ENCODE data around the gene AMIGO3. TPM values are rescaled to one million over a fixed set of nuclear protein-coding genes. Genes with fewer than 3 reads are reported as not detected.
"Not testable (repeated sequence)": the region's sequence is repeated elsewhere in the genome, so short reads cannot be mapped to it uniquely, and the experiment has no call there.

AMIGO3 gene
- total and polyA plus RNA-seq, 7 donors, result 0.46 to 1.2 (median 0.77) TPM; not detected in 3

- H3K4me3 ChIP-seq, result peak within 1 kb of the TSS; percentile 82 to 95 (median 86)
- TF ChIP-seq POLR2AphosphoS5 (IDR thresholded peaks at IDR 0.05), result peak; percentile 52 to 85 (median 82)
- TF ChIP-seq POLR2A (IDR thresholded peaks at IDR 0.05), result peak in 1 of 2 donors; percentile 18
- no peak for TF ChIP-seq EP300 (IDR thresholded peaks at IDR 0.05)
- H3K4me1 ChIP-seq, result peaks cover 0 to 39% (median 34%) of the 10 kb centered on the region in 4 donors
- H3K27ac ChIP-seq, result peak within 1 kb of the TSS; percentile 64 to 81 (median 80)
- peaks cover 0 to 28% (median 15%) of the 10 kb centered on the region in 3 donors for H3K27me3 ChIP-seq
- peaks cover 0 to 3% (median 0%) of the 10 kb centered on the region in 4 donors for H3K36me3 ChIP-seq
- 1 to 2% methylated on average over 66 of the region's 66 CpGs for WGBS, 2 donors
- H3K9me3 ChIP-seq, result no peaks in the 10 kb centered on the region
- intact Hi-C loops (cut with DNase I), result no loop called here
- peak; percentile 93 for DNase-seq
Observed at GRCh38 chr3:49689046-49689907, 30.2 kb downstream of the AMIGO3 start, which contains the start of the genes MST1 and RNF123. MST1 (minus strand) TSS chr3:49689474; CDS start chr3:49688691, 783 bp downstream. RNF123 (plus strand) TSS chr3:49689557; CDS start chr3:49691166, 1,609 bp downstream.

GRCh38 chr3:49688338-49689045 is 31.0 kb downstream of the AMIGO3 start:
- H3K9me3 ChIP-seq; intact Hi-C loops (cut with DNase I); DNase-seq: not testable (repeated sequence)
- Histone ChIP-seq H3K4me3 (peak overlapping the region; percentile 82 to 95 (median 86)), H3K27me3 (peaks cover 0 to 28% (median 15%) of the 10 kb centered on the region in 3 donors), H3K36me3 (peaks cover 3 to 11% (median 4%) of the 10 kb centered on the region in 4 donors), H3K4me1 (peaks cover 0 to 39% (median 34%) of the 10 kb centered on the region in 4 donors), H3K27ac (peak overlapping the region; percentile 64 to 81 (median 80))
- WGBS, 2 donors, result 42 to 74% methylated on average over 7 of the region's 7 CpGs

GRCh38 chr3:49687424-49687795 is 32.1 kb downstream of the AMIGO3 start:
- H3K9me3 ChIP-seq; DNase-seq; H3K4me3 ChIP-seq; H3K27ac ChIP-seq; intact Hi-C loops (cut with DNase I): not testable (repeated sequence)
- Histone ChIP-seq H3K36me3 (peaks cover 6 to 22% (median 14%) of the 10 kb centered on the region in 4 donors), H3K4me1 (peaks cover 0 to 39% (median 34%) of the 10 kb centered on the region in 4 donors), H3K27me3 (peaks cover 0 to 28% (median 15%) of the 10 kb centered on the region in 3 donors)
- 90 to 94% methylated on average over 12 of the region's 12 CpGs for WGBS, 2 donors

DNA sequence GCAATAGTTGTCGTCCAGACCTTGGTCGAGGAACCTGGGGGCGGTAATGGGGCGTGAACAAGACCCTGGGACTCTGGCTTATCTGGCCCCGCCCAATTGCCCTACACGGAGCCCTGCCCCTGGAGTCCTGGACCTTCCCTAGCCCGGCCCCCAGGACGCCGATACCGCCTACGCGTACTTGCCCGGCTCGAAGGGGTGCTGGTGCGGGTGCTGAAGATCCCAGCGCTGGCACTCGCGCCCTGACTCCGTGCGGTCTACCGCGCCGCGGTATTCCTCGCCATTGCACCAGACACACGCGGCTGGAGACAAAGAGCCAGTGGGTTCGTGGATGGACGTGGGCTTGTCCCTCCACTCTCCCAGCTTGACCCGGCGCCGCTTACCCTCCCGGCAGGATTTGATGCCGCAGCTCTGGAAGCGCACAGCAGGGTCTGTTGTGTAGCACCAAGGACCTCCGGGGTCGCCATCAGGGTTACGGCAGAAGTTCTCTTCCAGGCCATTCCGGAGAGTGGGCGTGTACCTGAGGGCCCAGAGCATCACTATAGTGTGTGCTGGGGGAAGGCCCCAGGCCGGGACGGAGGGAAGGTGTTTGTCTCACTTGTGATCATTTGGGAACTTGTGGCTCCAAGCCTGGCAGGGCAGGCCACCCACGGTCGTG is 32.6 kb downstream of the AMIGO3 start:
- DNase-seq; H3K27ac ChIP-seq; intact Hi-C loops (cut with DNase I); H3K9me3 ChIP-seq: not testable (repeated sequence)
- H3K4me3 ChIP-seq, result peak overlapping the region in 3 of 4 donors; percentile 15 to 21 (median 19)
- peaks cover 6 to 27% (median 20%) of the 10 kb centered on the region in 4 donors for H3K36me3 ChIP-seq
- H3K27me3 ChIP-seq, result peaks cover 0 to 28% (median 15%) of the 10 kb centered on the region in 3 donors
- H3K4me1 ChIP-seq, result peaks cover 0 to 39% (median 34%) of the 10 kb centered on the region in 4 donors
- 7 to 15% methylated on average over 44 of the region's 44 CpGs for WGBS, 2 donors

GRCh38 chr3:49686346-49686745 is 33.1 kb downstream of the AMIGO3 start:
- peak; percentile 82 for DNase-seq
- H3K9me3 ChIP-seq; H3K27ac ChIP-seq; intact Hi-C loops (cut with DNase I): not testable (repeated sequence)
- Histone ChIP-seq H3K4me3 (peak overlapping the region in 3 of 4 donors; percentile 15 to 21 (median 19)), H3K36me3 (peaks cover 6 to 33% (median 21%) of the 10 kb centered on the region in 4 donors), H3K27me3 (peaks cover 0 to 28% (median 15%) of the 10 kb centered on the region in 3 donors), H3K4me1 (peaks cover 0 to 37% (median 30%) of the 10 kb centered on the region in 4 donors)
- 3 to 5% methylated on average over 25 of the region's 29 CpGs for WGBS, 2 donors

- H3K27ac ChIP-seq; H3K9me3 ChIP-seq; intact Hi-C loops (cut with DNase I); DNase-seq; H3K4me3 ChIP-seq: not testable (repeated sequence)
- Histone ChIP-seq H3K36me3 (peaks cover 10 to 38% (median 26%) of the 10 kb centered on the region in 4 donors), H3K4me1 (peaks cover 0 to 32% (median 25%) of the 10 kb centered on the region in 4 donors), H3K27me3 (peaks cover 0 to 28% (median 15%) of the 10 kb centered on the region in 3 donors)
- WGBS, 2 donors, result 28 to 42% methylated on average over 35 to 36 of the region's 36 CpGs
Observed at GRCh38 chr3:49685846-49686245, 33.6 kb downstream of the AMIGO3 start.

DNA sequence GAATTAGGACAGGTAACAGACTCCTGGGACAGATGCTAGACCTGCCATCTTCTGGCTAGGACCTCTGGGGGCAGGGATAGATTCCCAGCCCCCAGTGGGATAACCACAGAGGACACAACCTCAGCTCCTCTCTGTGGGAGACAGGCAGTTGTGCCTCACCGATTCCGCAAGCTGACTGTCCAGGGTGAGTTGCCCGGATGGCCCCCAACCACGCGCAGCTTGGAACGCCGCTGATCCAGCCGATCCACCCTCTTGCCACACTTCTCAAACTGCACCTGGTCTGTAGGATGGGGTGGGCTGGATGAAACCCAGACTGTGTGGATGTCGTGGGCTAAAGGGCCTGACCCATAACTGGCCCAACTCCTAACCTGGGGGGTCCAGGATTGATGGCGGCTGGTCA is 34.4 kb downstream of the AMIGO3 start:
- H3K27ac ChIP-seq; intact Hi-C loops (cut with DNase I); H3K9me3 ChIP-seq; DNase-seq; H3K4me3 ChIP-seq: not testable (repeated sequence)
- Histone ChIP-seq H3K36me3 (peaks cover 18 to 45% (median 32%) of the 10 kb centered on the region in 4 donors), H3K4me1 (peaks cover 0 to 24% (median 18%) of the 10 kb centered on the region in 4 donors), H3K27me3 (peaks cover 0 to 28% (median 15%) of the 10 kb centered on the region in 3 donors)
- WGBS, 2 donors, result 94 to 96% methylated on average over 10 of the region's 10 CpGs

GRCh38 chr3:49684453-49684852 is 35.0 kb downstream of the AMIGO3 start:
- peaks cover 24 to 52% (median 35%) of the 10 kb centered on the region in 4 donors for H3K36me3 ChIP-seq
- WGBS, 2 donors, result 92 to 94% methylated on average over 2 of the region's 2 CpGs
- intact Hi-C loops (cut with DNase I); DNase-seq; H3K4me3 ChIP-seq; H3K9me3 ChIP-seq; H3K27ac ChIP-seq: not testable (repeated sequence)
- H3K27me3 ChIP-seq, result peaks cover 0 to 28% (median 15%) of the 10 kb centered on the region in 3 donors
- peaks cover 0 to 20% (median 15%) of the 10 kb centered on the region in 4 donors for H3K4me1 ChIP-seq
